IMR-90 (cell line): Measurements from ENCODE around the gene LRRC56. TPM values are rescaled to one million over a fixed set of nuclear protein-coding genes. Genes with fewer than 3 reads are reported as not detected.

Experiments used
- ATAC-seq: fragments of 200-7000 bp; cut with Tn5 transposase; 2 replicates; pipeline ENCODE4 v1.9.1; 2020; ENCODE audit warnings: low read depth, mild to moderate bottlenecking, moderate library complexity
- BruUV-seq: library from RNA; stranded (reverse); fragments of 400-500 nt; replicated peaks from 2 replicates; lab custom pipeline; 2021; lab: Mats Ljungman, UMichigan
- CTCF ChIA-PET: fragments of 300-600 bp; formaldehyde crosslinking; extraction: SDS; loops from one replicate; lab custom pipeline; 2021; ENCODE audit warnings: antibody characterized with exemption; lab: Yijun Ruan, JAX
- POLR2A ChIA-PET: fragments of 300-600 bp; sonication (Branson Sonifier 250); formaldehyde crosslinking; loops from one replicate; lab custom pipeline; 2022; ENCODE audit warnings: antibody characterized with exemption; ENCODE audit not compliant: unreplicated experiment; lab: Charles Lee
- DNase-seq: peaks from one replicate; pipeline ENCODE4 v3.0.0; 2013
- H2AFZ ChIP-seq: replicated peaks from 2 replicates; pipeline ENCODE3; 2013; ENCODE audit warnings: low read length, mild to moderate bottlenecking; ENCODE audit not compliant: poor library complexity
- H2AK5ac ChIP-seq: 2 replicates; pipeline ENCODE4 v1.6.1; 2013; ENCODE audit warnings: low read depth, low read length, inconsistent platforms
- H2AK9ac ChIP-seq: replicated peaks from 2 replicates; pipeline ENCODE3; 2013; ENCODE audit warnings: mild to moderate bottlenecking, low read depth, low read length, moderate library complexity; ENCODE audit not compliant: poor library complexity
- H2BK120ac ChIP-seq: 2 replicates; pipeline ENCODE4 v1.6.1; 2013; ENCODE audit warnings: low read depth, low read length, inconsistent platforms
- H2BK15ac ChIP-seq: 3 replicates; pipeline ENCODE4 v1.6.1; 2013; ENCODE audit warnings: low read depth, low read length, inconsistent platforms
- H2BK20ac ChIP-seq: 2 replicates; pipeline ENCODE4 v1.6.1; 2013; ENCODE audit warnings: low read depth, mild to moderate bottlenecking, inconsistent platforms, low read length, moderate library complexity
- H2BK5ac ChIP-seq: 2 replicates; pipeline ENCODE4 v1.6.1; 2013; ENCODE audit warnings: mild to moderate bottlenecking, low read depth, low read length, inconsistent platforms; ENCODE audit not compliant: poor library complexity, severe bottlenecking
- H3K14ac ChIP-seq: replicated peaks from 2 replicates; pipeline ENCODE4 v1.6.1; 2013; ENCODE audit warnings: low read depth, low read length, inconsistent platforms
- H3K18ac ChIP-seq: 2 replicates; pipeline ENCODE4 v1.6.1; 2013; ENCODE audit warnings: low read depth, low read length, control low read depth
- H3K23ac ChIP-seq: 2 replicates; pipeline ENCODE4 v1.6.1; 2013; ENCODE audit warnings: low read depth, low read length, inconsistent platforms
- H3K27ac ChIP-seq: 2 replicates; pipeline ENCODE4 v1.5.1; 2013; ENCODE audit warnings: mild to moderate bottlenecking, control low read depth, low read length; ENCODE audit not compliant: insufficient read depth
- H3K27me3 ChIP-seq: 2 replicates; pipeline ENCODE4 v1.6.1; 2013; ENCODE audit warnings: low read length; ENCODE audit not compliant: control insufficient read depth, insufficient read depth
- H3K36me3 ChIP-seq: 2 replicates; pipeline ENCODE4 v1.6.1; 2013; ENCODE audit warnings: low read length, mixed read lengths; ENCODE audit not compliant: control insufficient read depth, insufficient read depth
- H3K4ac ChIP-seq: 2 replicates; pipeline ENCODE4 v1.6.1; 2013; ENCODE audit warnings: low read depth, low read length, inconsistent platforms
- H3K4me1 ChIP-seq: 2 replicates; pipeline ENCODE4 v1.6.1; 2013; ENCODE audit warnings: low read length, mixed read lengths; ENCODE audit not compliant: control insufficient read depth, insufficient read depth
- H3K4me2 ChIP-seq: 2 replicates; pipeline ENCODE4 v1.6.1; 2013; ENCODE audit warnings: low read depth, mild to moderate bottlenecking, control low read depth, low read length, moderate library complexity
- H3K4me3 ChIP-seq: 2 replicates; pipeline ENCODE4 v1.5.1; 2013; ENCODE audit warnings: low read depth, mild to moderate bottlenecking, control low read depth, low read length, moderate library complexity; ENCODE audit not compliant: insufficient read depth
- H3K56ac ChIP-seq: 2 replicates; pipeline ENCODE4 v1.6.1; 2013; ENCODE audit warnings: low read length, inconsistent platforms; ENCODE audit not compliant: insufficient read depth; ENCODE audit errors: extremely low read depth
- H3K79me1 ChIP-seq, 2 experiments: 2 replicates each; pipeline ENCODE4 v1.6.1; 2013; ENCODE audit warnings: low read length in 2 of 2, inconsistent platforms in 1 of 2, low read depth in 1 of 2
- H3K9ac ChIP-seq: 2 replicates; pipeline ENCODE4 v1.6.1; 2013; ENCODE audit warnings: low read depth, low read length, control low read depth
- H3K9me1 ChIP-seq: 2 replicates; pipeline ENCODE4 v1.6.1; 2013; ENCODE audit warnings: low read length, inconsistent platforms; ENCODE audit not compliant: insufficient read depth
- H3K9me3 ChIP-seq: 2 replicates; pipeline ENCODE4 v1.6.1; 2013; ENCODE audit warnings: low read length; ENCODE audit not compliant: control insufficient read depth, insufficient read depth
- H4K20me1 ChIP-seq: 2 replicates; pipeline ENCODE4 v1.6.1; 2013; ENCODE audit warnings: low read length, inconsistent platforms; ENCODE audit not compliant: insufficient read depth
- H4K5ac ChIP-seq: 2 replicates; pipeline ENCODE4 v1.6.1; 2013; ENCODE audit warnings: mild to moderate bottlenecking, low read depth, low read length, control low read depth
- H4K8ac ChIP-seq, 2 experiments: 2 replicates each; pipeline ENCODE4 v1.6.1; 2013; ENCODE audit warnings: low read depth in 2 of 2, low read length in 2 of 2, control low read depth in 1 of 2, inconsistent platforms in 1 of 2
- H4K91ac ChIP-seq: 2 replicates; pipeline ENCODE4 v1.6.1; 2013; ENCODE audit warnings: low read depth, low read length, inconsistent platforms; ENCODE audit not compliant: insufficient read depth
- BHLHE40 ChIP-seq: fragments of 150-350 bp; IDR thresholded peaks from 2 replicates; pipeline ENCODE4 v1.6.1; 2016; ENCODE audit warnings: mild to moderate bottlenecking, low read depth, low read length
- CEBPB ChIP-seq: IDR thresholded peaks from 2 replicates; pipeline ENCODE4 v1.6.1; 2012; ENCODE audit warnings: low read depth, low read length, improper control_type of control experiment
- CHD1 ChIP-seq: IDR thresholded peaks from 2 replicates; pipeline ENCODE4 v1.6.1; 2012; ENCODE audit warnings: low read depth, low read length, improper control_type of control experiment
- FOS ChIP-seq: fragments of 150-350 bp; IDR thresholded peaks from 2 replicates; pipeline ENCODE4 v1.6.1; 2016; ENCODE audit warnings: low read depth, low read length
- MAFK ChIP-seq: IDR thresholded peaks from 2 replicates; pipeline ENCODE4 v1.6.1; 2012; ENCODE audit warnings: low read depth, low read length, improper control_type of control experiment
- MAZ ChIP-seq: IDR thresholded peaks from 2 replicates; pipeline ENCODE4 v1.6.1; 2012; ENCODE audit warnings: low read depth, mild to moderate bottlenecking, low read length, improper control_type of control experiment, moderate library complexity, borderline replicate concordance
- MXI1 ChIP-seq: IDR thresholded peaks from 2 replicates; pipeline ENCODE4 v1.6.1; 2012; ENCODE audit warnings: low read depth, mild to moderate bottlenecking, low read length, moderate library complexity, borderline replicate concordance
- NFE2L2 ChIP-seq: fragments of 150-350 bp; IDR thresholded peaks from 2 replicates; pipeline ENCODE4 v1.6.1; 2016; ENCODE audit warnings: low read depth, mild to moderate bottlenecking, low read length
- POLR2A ChIP-seq: IDR thresholded peaks from 2 replicates; pipeline ENCODE4 v1.6.1; 2012; ENCODE audit warnings: mild to moderate bottlenecking, low read depth, low read length
- RCOR1 ChIP-seq: IDR thresholded peaks from 2 replicates; pipeline ENCODE4 v1.6.1; 2012; ENCODE audit warnings: mild to moderate bottlenecking, low read length, improper control_type of control experiment; ENCODE audit not compliant: insufficient replicate concordance
- WGBS, 2 experiments: methylation state at CpG; one replicate each; pipeline versions ENCODE4 v1.1.5 to v1.1.7; 2013; ENCODE audit warnings: missing lambda C conversion rate in 2 of 2; ENCODE audit not compliant: insufficient read length in 1 of 2; ENCODE audit errors: extremely low coverage in 2 of 2; 5-methylcytosine and 5-hydroxymethylcytosine counted together
- dilution Hi-C: fragments of 300-500 bp; cut with HindIII; formaldehyde crosslinking; loops from one replicate; pipeline ENCODE4 v1.14.3; 2018; ENCODE audit warnings: low sequenced_read_pairs; ENCODE audit not compliant: unreplicated experiment
- in situ Hi-C: fragments of 300-500 bp; cut with MboI; formaldehyde crosslinking; loops from 3 replicates; pipeline ENCODE4 v1.14.3; 2019; ENCODE audit warnings: low sequenced_read_pairs, inconsistent platforms, mixed read lengths
- intact Hi-C: fragments of 100-400 bp; cut with micrococcal nuclease; formaldehyde crosslinking; loops from 2 replicates; pipeline ENCODE4 v1.10.0; 2022
- polyA plus RNA-seq, 3 experiments: library from polyadenylated mRNA; depleted of rRNA; stranded (reverse); fragments of >200 nt; gene quantifications; 2 replicates each; pipeline ENCODE4 v1.2.3, GENCODE V29; 2012; ENCODE audit warnings: low replicate concordance in 1 of 3
- total RNA-seq: library from RNA; depleted of rRNA; stranded (reverse); fragments of >200 nt; gene quantifications from 2 replicates; pipeline ENCODE4 v1.2.3, GENCODE V29; 2012
- TF ChIP-seq, protein P1 (sequence below): conservative IDR thresholded peaks from 2 replicates; pipeline ENCODE4 v1.5.1; 2012; ENCODE audit warnings: mild to moderate bottlenecking, low read depth, low read length, improper control_type of control experiment
- TF ChIP-seq, protein P2 (sequence below): fragments of 150-350 bp; IDR thresholded peaks from 2 replicates; pipeline ENCODE4 v1.6.1; 2016; ENCODE audit warnings: low read depth, mild to moderate bottlenecking, low read length, moderate library complexity, borderline replicate concordance

LRRC56 gene
- total and polyA plus RNA-seq, 2 of the 4 experiments (the other 2 are of a cell fraction), result 0.36 to 1.3 TPM

DNA sequence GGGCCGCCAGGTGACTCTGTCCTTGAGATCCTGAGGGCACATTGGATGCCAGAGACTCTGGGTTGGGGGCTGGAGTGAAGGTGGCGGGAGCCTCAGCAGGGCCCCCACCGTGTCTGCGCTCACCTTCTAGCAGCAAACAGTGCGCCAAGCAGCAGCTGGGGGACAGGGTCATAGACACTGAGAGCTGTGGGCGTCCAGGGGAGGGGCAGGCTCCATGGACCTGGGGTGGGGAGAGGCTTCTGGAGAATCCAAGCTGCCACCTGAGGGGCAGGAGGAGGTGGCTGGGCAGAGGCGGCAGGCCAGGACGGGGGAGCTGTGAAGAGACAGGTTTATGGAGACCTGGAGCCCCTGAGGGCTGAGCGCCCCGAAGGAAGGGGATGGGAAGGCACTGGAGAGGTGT lies 47.0 kb downstream of the LRRC56 start:
- no peak for DNase-seq
- CTCF ChIA-PET, result no interaction called here
- POLR2A ChIA-PET, result no interaction called here

More for the DNA sequence above, 47.0 kb downstream of the LRRC56 start:
- intact Hi-C loops, result no loop called here
- Histone ChIP-seq H3K9me3 (no peaks in the 10 kb centered on the region), H3K27me3 (no peaks in the 10 kb centered on the region), H3K9me1 (peaks cover 17% of the 10 kb centered on the region), H4K91ac (no peak overlapping the region), H2BK20ac (no peak overlapping the region), H2AK9ac (no peak overlapping the region), H3K14ac (no peak overlapping the region), H2BK5ac (no peak overlapping the region), H3K23ac (no peak overlapping the region), H3K4me1 (peaks cover 9% of the 10 kb centered on the region; the same call in 1 of the 2 replicates), H2BK15ac (no peak overlapping the region), H3K56ac (no peak overlapping the region), H3K18ac (no peak overlapping the region), H3K27ac (no peak overlapping the region), H3K4me3 (no peak overlapping the region), H3K36me3 (peaks cover 40% of the 10 kb centered on the region), H4K20me1 (peaks cover 78% of the 10 kb centered on the region), H4K8ac (no peak overlapping the region), H2AFZ (no peak overlapping the region), H2AK5ac (no peak overlapping the region), H3K9ac (no peak overlapping the region), H4K5ac (no peak overlapping the region), H2BK120ac (no peak overlapping the region), H3K4ac (no peak overlapping the region), H3K79me1 (peaks cover 23 to 70% of the 10 kb centered on the region in 2 experiments), H3K4me2 (no peak overlapping the region)
- WGBS, 2 experiments, result 100% methylated on average over 2 of the region's 10 CpGs; no CpG with 5 or more reads in 1 of the 2 experiments
- no TSS peak for BruUV-seq
- in situ Hi-C loops, result no loop called here
- TF ChIP-seq MAZ (no peak), MAFK (no peak), BHLHE40 (no peak), CHD1 (no peak), POLR2A (no peak), MXI1 (no peak), CEBPB (no peak), NFE2L2 (no peak), RCOR1 (no peak), FOS (no peak)
- TF ChIP-seq, protein P1, sequence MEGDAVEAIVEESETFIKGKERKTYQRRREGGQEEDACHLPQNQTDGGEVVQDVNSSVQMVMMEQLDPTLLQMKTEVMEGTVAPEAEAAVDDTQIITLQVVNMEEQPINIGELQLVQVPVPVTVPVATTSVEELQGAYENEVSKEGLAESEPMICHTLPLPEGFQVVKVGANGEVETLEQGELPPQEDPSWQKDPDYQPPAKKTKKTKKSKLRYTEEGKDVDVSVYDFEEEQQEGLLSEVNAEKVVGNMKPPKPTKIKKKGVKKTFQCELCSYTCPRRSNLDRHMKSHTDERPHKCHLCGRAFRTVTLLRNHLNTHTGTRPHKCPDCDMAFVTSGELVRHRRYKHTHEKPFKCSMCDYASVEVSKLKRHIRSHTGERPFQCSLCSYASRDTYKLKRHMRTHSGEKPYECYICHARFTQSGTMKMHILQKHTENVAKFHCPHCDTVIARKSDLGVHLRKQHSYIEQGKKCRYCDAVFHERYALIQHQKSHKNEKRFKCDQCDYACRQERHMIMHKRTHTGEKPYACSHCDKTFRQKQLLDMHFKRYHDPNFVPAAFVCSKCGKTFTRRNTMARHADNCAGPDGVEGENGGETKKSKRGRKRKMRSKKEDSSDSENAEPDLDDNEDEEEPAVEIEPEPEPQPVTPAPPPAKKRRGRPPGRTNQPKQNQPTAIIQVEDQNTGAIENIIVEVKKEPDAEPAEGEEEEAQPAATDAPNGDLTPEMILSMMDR, result no peak
- TF ChIP-seq, protein P2, sequence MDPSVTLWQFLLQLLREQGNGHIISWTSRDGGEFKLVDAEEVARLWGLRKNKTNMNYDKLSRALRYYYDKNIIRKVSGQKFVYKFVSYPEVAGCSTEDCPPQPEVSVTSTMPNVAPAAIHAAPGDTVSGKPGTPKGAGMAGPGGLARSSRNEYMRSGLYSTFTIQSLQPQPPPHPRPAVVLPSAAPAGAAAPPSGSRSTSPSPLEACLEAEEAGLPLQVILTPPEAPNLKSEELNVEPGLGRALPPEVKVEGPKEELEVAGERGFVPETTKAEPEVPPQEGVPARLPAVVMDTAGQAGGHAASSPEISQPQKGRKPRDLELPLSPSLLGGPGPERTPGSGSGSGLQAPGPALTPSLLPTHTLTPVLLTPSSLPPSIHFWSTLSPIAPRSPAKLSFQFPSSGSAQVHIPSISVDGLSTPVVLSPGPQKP, result no peak
- dilution Hi-C loops, result no loop called here
- no peak for ATAC-seq
